GM23338 (cell line): ENCODE measurements around the gene HOXD9. TPM values are rescaled to one million over a fixed set of nuclear protein-coding genes. Genes with fewer than 3 reads are reported as not detected.

Source experiments
- ATAC-seq: fragments of 200-7000 bp; cut with Tn5 transposase; 3 replicates; pipeline ENCODE4 v1.9.1; 2020
- DNase-seq: peaks from one replicate; pipeline ENCODE4 v3.0.0-alpha.2; 2015; ENCODE audit warnings: low spot score
- H2AFZ ChIP-seq: fragments of 200-600 bp; sonication (generic); 2 replicates; pipeline ENCODE4 v1.8.0; 2016; ENCODE audit warnings: antibody characterized with exemption, mild to moderate bottlenecking, moderate library complexity
- H3F3A ChIP-seq: fragments of 200-600 bp; sonication (generic); replicated peaks from 2 replicates; pipeline ENCODE4 v1.8.0; 2017; ENCODE audit warnings: antibody characterized with exemption, mixed run types, low read depth
- H3K27ac ChIP-seq: fragments of 200-600 bp; sonication (generic); 2 replicates; pipeline ENCODE4 v1.6.1; 2016; ENCODE audit warnings: low read depth
- H3K27me3 ChIP-seq: fragments of 200-600 bp; sonication (generic); 2 replicates; pipeline ENCODE4 v1.8.0; 2016; ENCODE audit warnings: mild to moderate bottlenecking, mixed run types, moderate library complexity; ENCODE audit not compliant: insufficient read depth
- H3K36me3 ChIP-seq: fragments of 200-600 bp; sonication (generic); 2 replicates; pipeline ENCODE4 v1.8.0; 2016; ENCODE audit warnings: mild to moderate bottlenecking; ENCODE audit not compliant: insufficient read depth
- H3K4me1 ChIP-seq: fragments of 200-600 bp; sonication (generic); 2 replicates; pipeline ENCODE4 v1.8.0; 2016; ENCODE audit warnings: mild to moderate bottlenecking, moderate library complexity; ENCODE audit not compliant: insufficient read depth
- H3K4me2 ChIP-seq: fragments of 200-600 bp; sonication (generic); 2 replicates; pipeline ENCODE4 v1.7.1; 2017; ENCODE audit warnings: mixed run types
- H3K4me3 ChIP-seq: fragments of 200-600 bp; sonication (generic); 2 replicates; pipeline ENCODE4 v1.6.1; 2016; ENCODE audit warnings: mixed run types
- H3K79me2 ChIP-seq: fragments of 200-600 bp; sonication (generic); replicated peaks from 2 replicates; pipeline ENCODE4 v1.8.0; 2017; ENCODE audit warnings: mild to moderate bottlenecking; ENCODE audit not compliant: insufficient read depth
- H3K9me2 ChIP-seq: fragments of 200-600 bp; sonication (generic); 2 replicates; pipeline ENCODE4 v1.8.0; 2017; ENCODE audit not compliant: insufficient read depth
- H4K20me1 ChIP-seq: fragments of 200-600 bp; sonication (generic); replicated peaks from 2 replicates; pipeline ENCODE4 v1.8.0; 2017; ENCODE audit warnings: mild to moderate bottlenecking; ENCODE audit not compliant: insufficient read depth
- H3K27ac Mint-ChIP-seq: 2 replicates; pipeline ENCODE4 v1.8.0; 2020; ENCODE audit warnings: inconsistent platforms, mild to moderate bottlenecking, moderate library complexity, mixed read lengths
- H3K27me3 Mint-ChIP-seq: 3 replicates; pipeline ENCODE4 v1.8.0; 2022; ENCODE audit warnings: low read depth, mild to moderate bottlenecking, moderate library complexity, mixed read lengths, inconsistent platforms; ENCODE audit not compliant: insufficient read depth, poor library complexity
- H3K36me3 Mint-ChIP-seq: 3 replicates; pipeline ENCODE4 v1.8.0; 2021; ENCODE audit warnings: low read depth, mild to moderate bottlenecking, inconsistent platforms, moderate library complexity, mixed read lengths
- H3K4me1 Mint-ChIP-seq: 3 replicates; pipeline ENCODE4 v1.8.0; 2020; ENCODE audit warnings: mild to moderate bottlenecking, inconsistent platforms, mixed read lengths
- H3K4me3 Mint-ChIP-seq: 3 replicates; pipeline ENCODE4 v1.8.0; 2021; ENCODE audit warnings: moderate library complexity, mild to moderate bottlenecking, inconsistent platforms, mixed read lengths
- H3K9me3 Mint-ChIP-seq: 3 replicates; pipeline ENCODE4 v1.8.0; 2020; ENCODE audit warnings: moderate library complexity, mild to moderate bottlenecking, inconsistent platforms, mixed read lengths
- CREB1 ChIP-seq: fragments of 250-450 bp; sonication (Bioruptor Pico); IDR thresholded peaks from 2 replicates; pipeline ENCODE4 v1.5.0; 2020; ENCODE audit warnings: low read depth, mild to moderate bottlenecking, moderate library complexity
- EZH2 ChIP-seq: fragments of 200-600 bp; sonication (generic); IDR thresholded peaks from one replicate; pipeline ENCODE4 v1.8.0; 2017; ENCODE audit warnings: antibody characterized with exemption, mild to moderate bottlenecking, low read depth; ENCODE audit not compliant: unreplicated experiment
- EZH2phosphoT487 ChIP-seq: fragments of 200-600 bp; sonication (generic); IDR thresholded peaks from one replicate; pipeline ENCODE4 v1.8.1; 2018; ENCODE audit warnings: antibody characterized with exemption; ENCODE audit not compliant: unreplicated experiment
- NANOG ChIP-seq: IDR thresholded peaks from 2 replicates; pipeline ENCODE4 v1.6.1; 2016; ENCODE audit warnings: antibody characterized with exemption, borderline replicate concordance
- POLR2AphosphoS5 ChIP-seq: IDR thresholded peaks from 2 replicates; pipeline ENCODE4 v1.6.1; 2016; ENCODE audit warnings: antibody characterized with exemption, low read depth
- ZNF331 ChIP-seq: fragments of 250-450 bp; sonication (Bioruptor Pico); IDR thresholded peaks from 2 replicates; pipeline ENCODE4 v1.5.0; 2020; ENCODE audit warnings: low read depth, mild to moderate bottlenecking, moderate library complexity
- polyA plus RNA-seq: library from polyadenylated mRNA; unstranded; fragments of >200 nt; fragmentation: Nextera tagmentation; extraction: Ambion mirVana; gene quantifications from 2 replicates; pipeline ENCODE4 v1.2.1, GENCODE V29; 2016
- total RNA-seq: library from RNA; depleted of rRNA; stranded (reverse); fragments of >200 nt; shearing (Covaris generic); gene quantifications from 2 replicates; pipeline ENCODE4 v1.2.3, GENCODE V29; 2014
- TF ChIP-seq, protein P1 (sequence below): IDR thresholded peaks from 2 replicates; pipeline ENCODE4 v1.6.1; 2016; ENCODE audit warnings: antibody characterized with exemption
- TF ChIP-seq, protein P2 (sequence below), 2 experiments: fragments of 200-600 bp in 1 of 2; sonication (generic) in 1 of 2; conservative IDR thresholded peaks; 2 replicates each; pipeline versions ENCODE4 v1.5.1 to v1.6.1; 2016 to 2017; ENCODE audit warnings: antibody characterized with exemption in 2 of 2, low read depth in 2 of 2, mild to moderate bottlenecking in 2 of 2, moderate library complexity in 1 of 2
- TF ChIP-seq, protein P3 (sequence below): IDR thresholded peaks from one replicate; pipeline ENCODE4 v1.6.1; 2018; ENCODE audit warnings: antibody characterized with exemption; ENCODE audit not compliant: unreplicated experiment

HOXD9 gene
- total and polyA plus RNA-seq, 2 experiments from 2014 or later, result not detected

DNA sequence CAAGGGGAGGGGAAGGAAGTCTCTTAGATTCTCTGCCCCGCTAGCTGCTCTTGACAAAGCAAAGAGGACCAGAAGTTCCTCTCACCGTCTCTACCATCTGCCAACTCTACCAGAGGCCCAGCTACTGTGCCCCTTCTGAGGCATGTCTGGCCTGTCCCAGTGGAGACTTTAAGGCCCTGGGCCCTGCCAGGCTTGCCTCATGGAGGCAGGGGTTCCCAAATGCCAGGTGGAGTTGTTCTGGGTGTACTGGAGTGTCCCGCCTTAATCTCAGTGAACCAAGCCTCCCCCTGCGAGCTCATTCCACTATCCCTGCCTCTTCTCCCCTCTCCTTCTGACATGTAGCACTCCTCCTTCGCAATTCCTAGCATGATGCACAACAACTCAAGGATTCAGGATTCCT, 20.7 kb upstream of the HOXD9 start (continued):
- TF ChIP-seq, protein P1, sequence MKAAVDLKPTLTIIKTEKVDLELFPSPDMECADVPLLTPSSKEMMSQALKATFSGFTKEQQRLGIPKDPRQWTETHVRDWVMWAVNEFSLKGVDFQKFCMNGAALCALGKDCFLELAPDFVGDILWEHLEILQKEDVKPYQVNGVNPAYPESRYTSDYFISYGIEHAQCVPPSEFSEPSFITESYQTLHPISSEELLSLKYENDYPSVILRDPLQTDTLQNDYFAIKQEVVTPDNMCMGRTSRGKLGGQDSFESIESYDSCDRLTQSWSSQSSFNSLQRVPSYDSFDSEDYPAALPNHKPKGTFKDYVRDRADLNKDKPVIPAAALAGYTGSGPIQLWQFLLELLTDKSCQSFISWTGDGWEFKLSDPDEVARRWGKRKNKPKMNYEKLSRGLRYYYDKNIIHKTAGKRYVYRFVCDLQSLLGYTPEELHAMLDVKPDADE, result no peak
- TF ChIP-seq POLR2AphosphoS5, result no peak
- TF ChIP-seq, protein P2, sequence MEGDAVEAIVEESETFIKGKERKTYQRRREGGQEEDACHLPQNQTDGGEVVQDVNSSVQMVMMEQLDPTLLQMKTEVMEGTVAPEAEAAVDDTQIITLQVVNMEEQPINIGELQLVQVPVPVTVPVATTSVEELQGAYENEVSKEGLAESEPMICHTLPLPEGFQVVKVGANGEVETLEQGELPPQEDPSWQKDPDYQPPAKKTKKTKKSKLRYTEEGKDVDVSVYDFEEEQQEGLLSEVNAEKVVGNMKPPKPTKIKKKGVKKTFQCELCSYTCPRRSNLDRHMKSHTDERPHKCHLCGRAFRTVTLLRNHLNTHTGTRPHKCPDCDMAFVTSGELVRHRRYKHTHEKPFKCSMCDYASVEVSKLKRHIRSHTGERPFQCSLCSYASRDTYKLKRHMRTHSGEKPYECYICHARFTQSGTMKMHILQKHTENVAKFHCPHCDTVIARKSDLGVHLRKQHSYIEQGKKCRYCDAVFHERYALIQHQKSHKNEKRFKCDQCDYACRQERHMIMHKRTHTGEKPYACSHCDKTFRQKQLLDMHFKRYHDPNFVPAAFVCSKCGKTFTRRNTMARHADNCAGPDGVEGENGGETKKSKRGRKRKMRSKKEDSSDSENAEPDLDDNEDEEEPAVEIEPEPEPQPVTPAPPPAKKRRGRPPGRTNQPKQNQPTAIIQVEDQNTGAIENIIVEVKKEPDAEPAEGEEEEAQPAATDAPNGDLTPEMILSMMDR (conservative IDR thresholded peaks at IDR 0.05; ENCODE audit: low read depth in 2 of 2), result no peak

DNA sequence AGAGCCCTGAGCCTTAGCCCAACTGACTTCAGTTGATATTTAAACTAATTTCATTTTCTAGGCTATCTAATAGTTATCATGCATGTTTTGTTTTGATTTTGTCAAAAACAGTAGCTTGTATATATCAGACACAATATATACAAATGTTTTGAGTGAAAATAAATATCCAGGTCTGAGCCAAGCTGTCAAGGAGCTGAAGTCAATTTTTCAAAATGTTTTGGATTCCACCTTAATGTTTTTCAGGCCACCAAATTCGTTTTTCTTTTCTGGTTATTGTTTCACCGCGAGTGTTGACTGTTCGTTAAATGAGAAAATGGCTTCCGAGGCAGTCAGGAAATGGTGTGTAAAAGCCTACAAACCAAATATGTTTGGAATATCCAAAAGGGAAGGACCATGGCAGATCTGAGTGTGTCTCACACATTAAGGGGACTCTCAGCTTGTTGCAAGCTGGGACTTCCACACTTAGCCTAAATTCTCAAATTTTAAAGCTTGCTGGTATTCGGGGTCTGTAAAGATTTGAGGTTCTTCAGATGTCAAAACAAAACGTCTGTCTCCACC, 20.1 kb upstream of the HOXD9 start:
- Histone ChIP-seq H3K4me2 (no peak overlapping the region), H3K4me1 (peaks cover 58% of the 10 kb centered on the region), H3K27me3 (peaks cover 98% of the 10 kb centered on the region), H3K27ac (no peak overlapping the region), H3K9me2 (no peaks in the 10 kb centered on the region), H3F3A (peaks cover 31% of the 10 kb centered on the region), H3K36me3 (no peaks in the 10 kb centered on the region; the same call in 1 of the 2 replicates), H2AFZ (no peak overlapping the region), H3K79me2 (no peaks in the 10 kb centered on the region), H3K4me3 (no peak overlapping the region), H4K20me1 (peaks cover 36% of the 10 kb centered on the region)
- Mint-ChIP-seq H3K4me3 (no peak overlapping the region), H3K4me1 (peaks cover 42% of the 10 kb centered on the region), H3K9me3 (peaks cover 3% of the 10 kb centered on the region; the same call in 1 of the 3 replicates), H3K27me3 (peaks cover 97% of the 10 kb centered on the region), H3K27ac (no peak overlapping the region), H3K36me3 (no peaks in the 10 kb centered on the region; the same call in 2 of the 3 replicates)
- no peak for ATAC-seq
- TF ChIP-seq ZNF331 (CRISPR knock-in tag) (no peak), EZH2 (peak; percentile 74)
- DNase-seq, result no peak

DNA sequence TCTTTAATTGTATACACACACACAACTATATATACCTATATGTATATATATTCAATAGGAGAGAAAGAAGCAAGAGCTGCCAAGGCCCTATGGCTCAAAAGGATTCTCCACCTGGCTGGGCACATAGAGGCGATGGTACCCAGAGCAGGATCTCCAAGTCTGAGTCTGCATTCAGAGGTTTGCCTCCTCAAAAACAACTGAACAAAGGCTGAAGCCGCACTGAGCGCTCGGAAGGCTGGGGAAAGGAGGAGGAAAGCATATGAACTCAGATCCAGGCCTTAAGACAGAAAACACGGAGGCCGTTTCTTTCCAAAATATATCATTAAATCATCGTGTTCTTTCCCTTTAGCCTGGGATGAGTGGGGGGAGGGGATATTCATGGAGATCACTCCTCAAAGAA, 19.3 kb upstream of the HOXD9 start:
- Histone ChIP-seq H2AFZ (no peak overlapping the region), H3K9me2 (no peaks in the 10 kb centered on the region), H3K4me1 (peaks cover 53% of the 10 kb centered on the region), H3K4me2 (no peak overlapping the region; the same call in 1 of the 2 replicates), H3K27ac (no peak overlapping the region), H3F3A (peaks cover 31% of the 10 kb centered on the region), H3K4me3 (no peak overlapping the region), H3K36me3 (no peaks in the 10 kb centered on the region; the same call in 1 of the 2 replicates), H4K20me1 (peaks cover 36% of the 10 kb centered on the region), H3K27me3 (peaks cover 99% of the 10 kb centered on the region), H3K79me2 (no peaks in the 10 kb centered on the region)
- Mint-ChIP-seq H3K27me3 (peaks cover 93% of the 10 kb centered on the region), H3K4me3 (no peak overlapping the region), H3K9me3 (peaks cover 3% of the 10 kb centered on the region; the same call in 1 of the 3 replicates), H3K4me1 (peaks cover 35% of the 10 kb centered on the region), H3K27ac (no peak overlapping the region), H3K36me3 (no peaks in the 10 kb centered on the region; the same call in 2 of the 3 replicates)
- no peak for ATAC-seq
- TF ChIP-seq ZNF331 (CRISPR knock-in tag) (no peak), EZH2phosphoT487 (no peak), NANOG (no peak), EZH2 (peak; percentile 15), CREB1 (no peak)
- TF ChIP-seq, protein P3, sequence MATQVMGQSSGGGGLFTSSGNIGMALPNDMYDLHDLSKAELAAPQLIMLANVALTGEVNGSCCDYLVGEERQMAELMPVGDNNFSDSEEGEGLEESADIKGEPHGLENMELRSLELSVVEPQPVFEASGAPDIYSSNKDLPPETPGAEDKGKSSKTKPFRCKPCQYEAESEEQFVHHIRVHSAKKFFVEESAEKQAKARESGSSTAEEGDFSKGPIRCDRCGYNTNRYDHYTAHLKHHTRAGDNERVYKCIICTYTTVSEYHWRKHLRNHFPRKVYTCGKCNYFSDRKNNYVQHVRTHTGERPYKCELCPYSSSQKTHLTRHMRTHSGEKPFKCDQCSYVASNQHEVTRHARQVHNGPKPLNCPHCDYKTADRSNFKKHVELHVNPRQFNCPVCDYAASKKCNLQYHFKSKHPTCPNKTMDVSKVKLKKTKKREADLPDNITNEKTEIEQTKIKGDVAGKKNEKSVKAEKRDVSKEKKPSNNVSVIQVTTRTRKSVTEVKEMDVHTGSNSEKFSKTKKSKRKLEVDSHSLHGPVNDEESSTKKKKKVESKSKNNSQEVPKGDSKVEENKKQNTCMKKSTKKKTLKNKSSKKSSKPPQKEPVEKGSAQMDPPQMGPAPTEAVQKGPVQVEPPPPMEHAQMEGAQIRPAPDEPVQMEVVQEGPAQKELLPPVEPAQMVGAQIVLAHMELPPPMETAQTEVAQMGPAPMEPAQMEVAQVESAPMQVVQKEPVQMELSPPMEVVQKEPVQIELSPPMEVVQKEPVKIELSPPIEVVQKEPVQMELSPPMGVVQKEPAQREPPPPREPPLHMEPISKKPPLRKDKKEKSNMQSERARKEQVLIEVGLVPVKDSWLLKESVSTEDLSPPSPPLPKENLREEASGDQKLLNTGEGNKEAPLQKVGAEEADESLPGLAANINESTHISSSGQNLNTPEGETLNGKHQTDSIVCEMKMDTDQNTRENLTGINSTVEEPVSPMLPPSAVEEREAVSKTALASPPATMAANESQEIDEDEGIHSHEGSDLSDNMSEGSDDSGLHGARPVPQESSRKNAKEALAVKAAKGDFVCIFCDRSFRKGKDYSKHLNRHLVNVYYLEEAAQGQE, result no peak
- peak; percentile 24 for DNase-seq
